Astrocyte (in vitro differentiated cells and primary cell): Measurements from ENCODE around the gene TTC8. TPM values are rescaled to one million over a fixed set of nuclear protein-coding genes. Genes with fewer than 3 reads are reported as not detected.

Experiments
- DNase-seq: peaks from one replicate; pipeline ENCODE4 v3.0.0-alpha.2; 2010; ENCODE audit warnings: low read depth
- FAIRE-seq: peaks from 2 replicates; lab custom pipeline; 2011; peaks lifted over from hg19 to GRCh38; lab: Jason Lieb, UNC
- H2AFZ ChIP-seq: 2 replicates; pipeline ENCODE4 v1.6.0; 2012; ENCODE audit warnings: low read depth, low read length, inconsistent platforms
- H3K27ac ChIP-seq: 2 replicates; pipeline ENCODE4 v1.5.1; 2011; ENCODE audit warnings: low read depth, low read length, inconsistent platforms
- H3K27me3 ChIP-seq: 2 replicates; pipeline ENCODE4 v1.6.0; 2011; ENCODE audit warnings: low read length, inconsistent platforms; ENCODE audit not compliant: insufficient read depth
- H3K36me3 ChIP-seq: 2 replicates; pipeline ENCODE4 v1.5.1; 2011; ENCODE audit warnings: low read length, inconsistent platforms; ENCODE audit not compliant: insufficient read depth
- H3K4me1 ChIP-seq: 2 replicates; pipeline ENCODE4 v1.5.1; 2011; ENCODE audit warnings: low read length, inconsistent platforms; ENCODE audit not compliant: insufficient read depth
- H3K4me2 ChIP-seq: 2 replicates; pipeline ENCODE4 v1.6.0; 2012; ENCODE audit warnings: low read length, inconsistent platforms
- H3K4me3 ChIP-seq: 2 replicates; pipeline ENCODE4 v1.5.1; 2011; ENCODE audit warnings: low read depth, mild to moderate bottlenecking, low read length, inconsistent platforms; ENCODE audit not compliant: insufficient read depth
- H3K79me2 ChIP-seq: 2 replicates; pipeline ENCODE4 v1.6.0; 2012; ENCODE audit warnings: mild to moderate bottlenecking, low read length, inconsistent platforms; ENCODE audit not compliant: insufficient read depth
- H3K9ac ChIP-seq: 2 replicates; pipeline ENCODE4 v1.6.0; 2012; ENCODE audit warnings: mild to moderate bottlenecking, low read length, inconsistent platforms
- H3K9me3 ChIP-seq: 2 replicates; pipeline ENCODE4 v1.5.1; 2012; ENCODE audit warnings: low read depth, mild to moderate bottlenecking, low read length, inconsistent platforms; ENCODE audit not compliant: insufficient read depth
- H4K20me1 ChIP-seq: 2 replicates; pipeline ENCODE4 v1.6.0; 2012; ENCODE audit warnings: low read length, inconsistent platforms; ENCODE audit not compliant: insufficient read depth
- H3K27ac Mint-ChIP-seq: one replicate; pipeline ENCODE4 v1.8.0; 2021; ENCODE audit warnings: mild to moderate bottlenecking, mixed read lengths; ENCODE audit not compliant: unreplicated experiment
- H3K27me3 Mint-ChIP-seq: one replicate; pipeline ENCODE4 v1.8.0; 2021; ENCODE audit warnings: low read depth, mixed read lengths; ENCODE audit not compliant: unreplicated experiment
- H3K36me3 Mint-ChIP-seq: one replicate; pipeline ENCODE4 v1.8.0; 2021; ENCODE audit warnings: low read depth, mixed read lengths; ENCODE audit not compliant: unreplicated experiment
- H3K4me1 Mint-ChIP-seq: one replicate; pipeline ENCODE4 v1.8.0; 2021; ENCODE audit warnings: low read depth, mixed read lengths; ENCODE audit not compliant: unreplicated experiment
- H3K4me3 Mint-ChIP-seq: one replicate; pipeline ENCODE4 v1.8.0; 2021; ENCODE audit warnings: mild to moderate bottlenecking, moderate library complexity, mixed read lengths; ENCODE audit not compliant: unreplicated experiment
- H3K9me3 Mint-ChIP-seq: one replicate; pipeline ENCODE4 v1.8.0; 2021; ENCODE audit warnings: mild to moderate bottlenecking, mixed read lengths; ENCODE audit not compliant: unreplicated experiment
- CTCF ChIP-seq: IDR thresholded peaks from 2 replicates; pipeline ENCODE4 v1.5.1; 2011; ENCODE audit warnings: low read depth, mild to moderate bottlenecking, inconsistent platforms, low read length, moderate library complexity; ENCODE audit not compliant: insufficient read depth
- EZH2 ChIP-seq: IDR thresholded peaks from 2 replicates; pipeline ENCODE4 v1.6.1; 2012; ENCODE audit warnings: mild to moderate bottlenecking, low read length, inconsistent platforms; ENCODE audit not compliant: insufficient read depth
- total RNA-seq: library from RNA; stranded (reverse); gene quantifications from 2 replicates; pipeline ENCODE4 v1.2.1, GENCODE V29; 2021

The TTC8 gene
- total RNA-seq, 1 donor from 2014 or later = 23.7 TPM

GRCh38 chr14:88904206-88904647, 79.8 kb downstream of the TTC8 start:
- Histone ChIP-seq H3K4me3 (no peak overlapping the region), H3K9me3 (no peaks in the 10 kb centered on the region), H3K79me2 (no peaks in the 10 kb centered on the region), H2AFZ (no peak overlapping the region), H3K4me1 (no peaks in the 10 kb centered on the region), H3K9ac (peak overlapping the region; percentile 19), H3K4me2 (no peak overlapping the region), H4K20me1 (no peaks in the 10 kb centered on the region), H3K36me3 (no peaks in the 10 kb centered on the region), H3K27ac (peak overlapping the region; percentile 8), H3K27me3 (no peaks in the 10 kb centered on the region)
- peaks cover 9% of the 10 kb centered on the region for H3K9me3 Mint-ChIP-seq
- H3K27ac Mint-ChIP-seq = no peak overlapping the region
- TF ChIP-seq EZH2 = no peak
- TF ChIP-seq CTCF = no peak
- FAIRE-seq = peak; percentile 13
- no peaks in the 10 kb centered on the region for H3K36me3 Mint-ChIP-seq
- peaks cover 9% of the 10 kb centered on the region for H3K27me3 Mint-ChIP-seq
- H3K4me3 Mint-ChIP-seq = no peak overlapping the region
- peaks cover 4% of the 10 kb centered on the region for H3K4me1 Mint-ChIP-seq
- no peak for DNase-seq

GRCh38 chr14:88904864-88905263, 80.4 kb downstream of the TTC8 start:
- Mint-ChIP-seq H3K27me3 (peaks cover 9% of the 10 kb centered on the region), H3K9me3 (peaks cover 9% of the 10 kb centered on the region), H3K4me1 (peaks cover 4% of the 10 kb centered on the region), H3K36me3 (no peaks in the 10 kb centered on the region), H3K4me3 (no peak overlapping the region), H3K27ac (no peak overlapping the region)
- TF ChIP-seq EZH2 (no peak), CTCF (no peak)
- H3K27ac ChIP-seq = peak overlapping the region; percentile 13
- H3K36me3 ChIP-seq = no peaks in the 10 kb centered on the region
- FAIRE-seq (no peak), DNase-seq (peak; percentile 92)
- no peak overlapping the region for H3K9ac ChIP-seq
- no peaks in the 10 kb centered on the region for H3K79me2 ChIP-seq
- H3K27me3 ChIP-seq = no peaks in the 10 kb centered on the region
- no peak overlapping the region for H3K4me3 ChIP-seq
- H2AFZ ChIP-seq = no peak overlapping the region
- H4K20me1 ChIP-seq = no peaks in the 10 kb centered on the region
- no peaks in the 10 kb centered on the region for H3K9me3 ChIP-seq
- H3K4me2 ChIP-seq = no peak overlapping the region
- H3K4me1 ChIP-seq = no peaks in the 10 kb centered on the region

- no peaks in the 10 kb centered on the region for H4K20me1 ChIP-seq
- no peak for DNase-seq
- H3K4me1 ChIP-seq = no peaks in the 10 kb centered on the region
- no peaks in the 10 kb centered on the region for H3K27me3 ChIP-seq
- FAIRE-seq = no peak
- H3K27ac ChIP-seq = no peak overlapping the region
- no peaks in the 10 kb centered on the region for H3K36me3 ChIP-seq
- no peaks in the 10 kb centered on the region for H3K9me3 ChIP-seq
- Mint-ChIP-seq H3K4me1 (no peaks in the 10 kb centered on the region), H3K36me3 (no peaks in the 10 kb centered on the region), H3K27ac (no peak overlapping the region), H3K9me3 (peaks cover 9% of the 10 kb centered on the region), H3K27me3 (no peaks in the 10 kb centered on the region), H3K4me3 (no peak overlapping the region)
- H3K4me3 ChIP-seq = no peak overlapping the region
- H2AFZ ChIP-seq = no peak overlapping the region
- H3K79me2 ChIP-seq = no peaks in the 10 kb centered on the region
- TF ChIP-seq CTCF (no peak), EZH2 (no peak)
- no peak overlapping the region for H3K4me2 ChIP-seq
- no peak overlapping the region for H3K9ac ChIP-seq
These were observed 83.8 kb downstream of the TTC8 start for GRCh38 chr14:88908216-88908615.
